ENCODE data around the gene NDUFV2.
"Not testable (repeated sequence)": the region's sequence is repeated elsewhere in the genome, so short reads cannot be mapped to it uniquely, and the experiment has no call there.

NDUFV2 gene

GRCh38 chr18:9102508-9103375 lies at the start of gene NDUFV2:
Gene NDUFV2, plus strand, starts transcription at chr18:9102699. Its CDS starts 45 bp downstream, at chr18:9102744.
- DNase-seq (ENCODE audit: low read depth) = peak; percentile 94

GRCh38 chr18:9053814-9054213 lies 48.7 kb upstream of the NDUFV2 start:
- no peak for DNase-seq (ENCODE audit: low read depth)

GRCh38 chr18:9055185-9055584 lies 47.3 kb upstream of the NDUFV2 start:
- DNase-seq (ENCODE audit: low read depth) = peak; percentile 83

- DNase-seq (ENCODE audit: low read depth) = no peak
Measured at GRCh38 chr18:9055626-9056025, 46.9 kb upstream of the NDUFV2 start.

- DNase-seq (ENCODE audit: low read depth) = no peak
Measured at GRCh38 chr18:9057646-9058045, 44.9 kb upstream of the NDUFV2 start.

GRCh38 chr18:9058406-9058805 lies 44.1 kb upstream of the NDUFV2 start:
- peak; percentile 53 for DNase-seq (ENCODE audit: low read depth)

GRCh38 chr18:9062418-9062751 lies 40.1 kb upstream of the NDUFV2 start:
- DNase-seq (ENCODE audit: low read depth) = no peak

GRCh38 chr18:9065864-9066263 lies 36.6 kb upstream of the NDUFV2 start:
- no peak for DNase-seq (ENCODE audit: low read depth)

- DNase-seq (ENCODE audit: low read depth) = no peak
Measured at GRCh38 chr18:9066358-9066757, 36.1 kb upstream of the NDUFV2 start.

GRCh38 chr18:9066817-9067306 lies 35.6 kb upstream of the NDUFV2 start:
- DNase-seq (ENCODE audit: low read depth) = no peak

- DNase-seq (ENCODE audit: low read depth) = no peak
Measured at GRCh38 chr18:9067823-9068222, 34.7 kb upstream of the NDUFV2 start.

GRCh38 chr18:9068346-9068745 lies 34.2 kb upstream of the NDUFV2 start:
- no peak for DNase-seq (ENCODE audit: low read depth)

GRCh38 chr18:9069601-9070000 lies 32.9 kb upstream of the NDUFV2 start:
- DNase-seq (ENCODE audit: low read depth) = no peak

GRCh38 chr18:9070212-9070611 lies 32.3 kb upstream of the NDUFV2 start:
- no peak for DNase-seq (ENCODE audit: low read depth)

GRCh38 chr18:9079818-9080528 lies 22.5 kb upstream of the NDUFV2 start:
- no peak for DNase-seq (ENCODE audit: low read depth)

- DNase-seq (ENCODE audit: low read depth) = no peak
Measured at GRCh38 chr18:9081940-9082339, 20.6 kb upstream of the NDUFV2 start.

- DNase-seq (ENCODE audit: low read depth) = no peak
Measured at GRCh38 chr18:9082711-9083510, 19.6 kb upstream of the NDUFV2 start.

- no peak for DNase-seq (ENCODE audit: low read depth)
Measured at GRCh38 chr18:9086015-9086414, 16.5 kb upstream of the NDUFV2 start.

- no peak for DNase-seq (ENCODE audit: low read depth)
Measured at GRCh38 chr18:9086624-9087023, 15.9 kb upstream of the NDUFV2 start.

GRCh38 chr18:9087144-9087543 lies 15.4 kb upstream of the NDUFV2 start:
- DNase-seq (ENCODE audit: low read depth) = no peak

- DNase-seq (ENCODE audit: low read depth) = no peak
Measured at GRCh38 chr18:9088252-9088651, 14.2 kb upstream of the NDUFV2 start.

- not testable (repeated sequence) for DNase-seq (ENCODE audit: low read depth)
Measured at GRCh38 chr18:9088727-9089126, 13.8 kb upstream of the NDUFV2 start.

Data from EH (cell line).